HG02588 (cell line): ENCODE data around the gene SPDYE5.
"Not testable (repeated sequence)": the region's sequence is repeated elsewhere in the genome, so short reads cannot be mapped to it uniquely, and the experiment has no call there.

Source experiments
- ATAC-seq: cut with Tn5 transposase; IDR thresholded peaks from one replicate; pipeline ENCODE4 v1.9.1; 2021; ENCODE audit warnings: mild to moderate bottlenecking, moderate library complexity; ENCODE audit not compliant: unreplicated experiment

SPDYE5 gene, protein sequence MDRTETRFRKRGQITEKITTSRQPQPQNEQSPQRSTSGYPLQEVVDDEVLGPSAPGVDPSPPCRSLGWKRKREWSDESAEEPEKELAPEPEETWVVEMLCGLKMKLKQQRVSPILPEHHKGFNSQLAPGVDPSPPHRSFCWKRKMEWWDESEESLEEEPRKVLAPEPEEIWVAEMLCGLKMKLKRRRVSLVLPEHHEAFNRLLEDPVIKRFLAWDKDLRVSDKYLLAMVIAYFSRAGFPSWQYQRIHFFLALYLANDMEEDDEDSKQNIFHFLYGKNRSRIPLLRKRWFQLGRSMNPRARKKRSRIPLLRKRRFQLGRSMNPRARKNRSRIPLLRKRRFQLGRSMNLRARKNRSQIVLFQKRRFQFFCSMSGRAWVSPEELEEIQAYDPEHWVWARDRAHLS

DNA sequence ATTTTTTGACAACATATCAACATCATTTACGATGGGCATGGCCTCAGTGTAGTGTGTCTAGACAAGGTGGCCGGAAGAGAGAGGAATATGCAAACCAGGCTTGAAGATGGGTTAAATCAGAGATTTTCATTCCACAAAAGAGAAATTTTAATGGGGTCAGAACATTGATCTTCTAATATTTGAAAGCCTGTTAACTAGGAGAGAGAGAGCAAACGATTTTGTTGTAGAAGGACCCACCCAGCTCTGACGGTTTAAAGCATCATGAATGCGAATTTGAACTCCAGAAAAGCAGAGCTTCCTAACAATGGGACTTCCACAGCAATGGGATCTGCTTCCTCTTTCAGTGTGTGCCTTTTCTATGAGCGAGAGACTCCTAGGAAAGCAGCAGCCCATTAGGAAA lies at the start of gene SPDYE5:
Gene SPDYE5 (plus strand): TSS at position 301 of the 400 bp plus-strand sequence. CDS start 1,728 bp downstream, outside the sequence.
- not testable (repeated sequence) for ATAC-seq

DNA sequence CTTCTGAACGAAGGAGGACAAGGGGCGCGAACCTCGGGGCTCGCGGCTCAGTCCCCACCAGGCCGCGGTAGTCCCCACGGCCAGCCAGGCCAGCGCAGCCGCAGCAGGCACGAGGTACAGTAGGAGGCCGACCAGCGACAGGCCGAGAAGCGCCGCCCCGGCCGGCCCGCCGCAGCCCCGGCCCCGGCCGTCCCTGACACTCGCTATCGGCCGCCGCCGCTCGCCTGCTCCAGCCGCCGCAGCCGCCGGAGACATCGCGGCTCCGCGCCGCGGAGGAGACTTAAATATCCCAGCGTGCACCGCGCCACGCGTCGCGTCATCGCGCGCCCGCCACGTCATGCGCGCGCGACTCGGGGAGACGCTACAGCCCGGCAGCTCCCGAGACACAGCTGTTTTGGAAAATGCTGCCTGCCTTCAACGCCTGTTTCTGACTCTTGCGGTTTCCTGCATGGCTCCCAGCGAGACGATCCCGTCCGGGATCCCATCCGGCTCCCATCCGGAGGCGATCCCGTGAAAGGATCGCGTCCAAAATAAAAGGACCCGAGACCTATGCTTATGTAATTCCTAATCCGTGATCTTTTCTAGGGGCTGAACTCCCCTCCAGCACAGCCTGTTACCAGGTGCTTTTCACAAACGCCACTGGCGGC lies 49.5 kb upstream of the SPDYE5 start:
- ATAC-seq = peak; percentile 88

DNA sequence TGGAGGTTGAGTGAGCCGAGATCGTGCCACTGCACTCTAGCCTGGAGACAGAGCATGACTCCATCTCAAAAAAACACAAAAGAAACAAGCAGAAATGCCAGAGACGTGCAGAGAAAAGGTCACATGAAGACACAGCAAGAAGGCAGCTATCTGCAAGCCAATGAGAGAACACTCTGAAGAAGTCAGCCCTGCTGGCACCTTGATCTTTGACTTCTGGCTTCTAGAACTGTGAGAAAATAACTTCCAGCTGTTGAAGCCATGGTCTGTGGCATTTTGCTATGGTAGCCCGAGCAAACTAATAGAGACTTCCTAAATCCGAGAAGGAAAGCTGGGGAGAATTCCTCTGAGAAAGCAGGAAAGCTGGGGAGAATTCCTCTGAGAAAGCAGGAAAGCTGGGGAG lies 42.2 kb upstream of the SPDYE5 start:
- not testable (repeated sequence) for ATAC-seq

DNA sequence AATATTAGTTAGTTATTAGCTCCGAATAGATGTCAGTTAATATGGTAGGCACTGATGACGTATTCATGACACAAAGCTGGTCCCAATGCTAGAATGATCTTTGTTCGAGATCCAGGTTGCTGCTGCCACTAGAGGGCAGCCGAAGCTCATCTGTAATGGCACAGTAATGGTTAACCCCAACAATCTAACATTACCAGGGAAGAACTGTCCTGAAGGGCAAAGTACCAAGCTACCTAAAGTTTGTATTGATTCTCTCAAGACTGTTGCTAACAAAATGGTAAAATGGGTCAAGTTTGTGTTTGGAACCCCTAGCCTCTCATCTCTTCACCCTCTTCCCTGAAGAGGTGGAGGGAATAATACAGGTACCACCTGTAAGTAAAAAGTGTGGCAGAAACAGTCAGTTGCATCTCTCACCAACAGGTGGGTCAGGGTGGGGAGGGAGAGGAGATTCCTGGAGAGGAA lies 39.6 kb upstream of the SPDYE5 start:
- peak; percentile 76 for ATAC-seq

DNA sequence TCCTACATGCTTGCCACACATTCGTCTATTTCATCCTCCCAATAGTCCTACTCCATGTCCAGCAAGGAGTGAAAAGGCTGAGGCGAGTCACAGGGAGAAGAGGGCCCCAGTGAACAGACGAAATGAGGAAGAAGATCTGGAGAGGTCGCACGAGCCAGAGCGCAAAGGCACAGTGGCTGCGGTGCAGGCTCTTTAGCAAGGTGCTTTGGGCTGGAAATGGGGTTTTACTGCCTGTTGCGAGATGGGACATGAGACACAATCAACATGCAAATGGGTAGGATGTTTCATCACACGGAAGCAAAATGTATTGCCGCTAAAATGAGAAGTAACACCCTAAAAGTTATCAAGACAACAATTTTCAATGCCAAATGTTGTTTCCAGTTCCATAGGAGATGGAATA lies 35.7 kb upstream of the SPDYE5 start:
- ATAC-seq = not testable (repeated sequence)

DNA sequence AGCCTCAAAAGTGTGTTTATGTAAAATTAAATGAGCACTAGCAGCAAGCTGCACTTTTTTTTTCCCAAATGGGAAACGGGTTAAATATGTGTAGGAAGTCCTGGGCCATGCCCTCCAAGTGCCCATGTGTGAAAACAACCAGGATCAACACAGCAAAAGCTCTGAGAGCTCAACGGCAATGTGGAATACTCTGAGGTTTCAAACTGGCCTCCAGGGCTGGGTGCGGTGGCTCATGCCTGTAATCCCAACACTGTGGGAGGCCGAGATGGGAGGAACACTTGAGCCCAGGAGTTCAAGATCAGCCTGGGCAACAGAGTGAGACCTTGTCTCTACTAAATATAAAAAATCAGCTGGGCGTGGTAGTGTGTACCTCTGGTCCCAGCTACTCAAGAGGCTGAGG lies 34.1 kb upstream of the SPDYE5 start:
- not testable (repeated sequence) for ATAC-seq

DNA sequence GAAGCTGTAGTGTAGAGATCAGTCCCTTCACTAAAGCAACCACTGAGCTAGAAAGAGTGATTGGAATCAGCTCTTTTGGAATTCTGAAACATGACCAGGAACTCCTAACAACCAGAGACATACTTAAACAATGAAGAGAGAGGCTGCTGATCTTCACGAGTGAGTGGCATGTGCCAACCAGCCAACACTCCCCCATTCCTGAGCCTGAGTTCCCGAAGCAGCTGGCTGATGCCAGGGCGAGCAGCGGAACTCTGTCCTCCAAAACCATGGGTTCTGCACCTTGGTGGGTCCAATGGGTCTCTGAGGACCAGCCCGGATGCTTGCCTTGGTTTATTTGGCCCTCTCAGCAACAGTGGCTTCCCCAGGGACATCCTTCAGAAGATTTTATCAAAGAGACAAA lies 31.6 kb upstream of the SPDYE5 start:
- not testable (repeated sequence) for ATAC-seq

DNA sequence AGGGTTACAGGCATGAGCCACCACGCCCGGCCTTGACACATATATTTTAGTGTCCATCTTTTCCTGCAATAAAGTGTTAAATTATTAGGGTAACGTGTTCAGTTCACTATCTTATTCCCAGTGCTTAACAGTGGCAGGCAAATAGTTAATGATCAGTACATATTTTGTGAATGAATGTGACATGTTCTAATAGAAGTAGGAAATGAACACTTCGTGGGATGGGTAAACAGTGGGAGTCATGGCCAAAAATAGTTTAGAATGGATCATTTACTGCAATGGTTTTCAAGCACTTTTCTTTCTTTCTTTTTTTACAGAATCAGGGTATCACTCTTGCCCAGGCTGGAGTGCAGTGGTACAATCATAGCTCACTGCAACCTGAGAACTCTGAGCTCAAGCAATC lies 22.0 kb upstream of the SPDYE5 start:
- ATAC-seq = not testable (repeated sequence)

DNA sequence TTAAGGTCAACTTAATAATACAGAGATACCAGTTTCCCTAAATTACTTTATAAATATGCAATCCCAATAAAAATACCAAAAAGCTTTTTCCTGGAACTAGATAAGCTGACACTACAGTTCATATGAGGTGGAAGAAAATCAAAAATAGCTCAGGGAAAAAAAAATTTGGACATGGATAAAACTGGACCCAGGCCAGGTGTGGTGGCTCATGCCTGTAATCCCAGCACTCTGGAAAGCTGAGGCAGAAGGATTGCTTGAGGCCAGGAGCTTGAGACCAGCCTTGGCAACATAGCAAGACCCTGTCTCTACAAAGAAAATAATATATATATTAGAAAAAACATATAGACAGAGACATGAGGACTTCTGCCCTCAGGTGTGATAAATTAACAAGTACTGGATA lies 14.7 kb upstream of the SPDYE5 start:
- ATAC-seq = not testable (repeated sequence)

DNA sequence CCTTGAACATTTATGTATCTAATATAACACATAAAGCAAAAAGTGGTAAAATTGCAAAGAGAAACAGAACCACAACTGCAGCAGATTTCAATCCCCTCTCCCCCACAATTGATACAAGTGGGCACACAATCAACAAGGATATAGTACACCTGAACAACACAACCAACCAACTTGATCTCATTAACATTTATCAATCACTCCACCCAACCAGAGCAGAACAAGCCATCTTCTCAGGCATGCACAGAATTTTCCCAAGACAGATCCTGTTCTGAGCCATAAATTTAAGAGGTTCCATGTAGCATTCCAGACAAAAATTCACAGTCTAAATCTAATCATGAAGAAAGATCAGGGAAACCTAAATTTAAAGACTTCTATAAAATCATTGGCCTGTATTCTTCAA lies 11.8 kb upstream of the SPDYE5 start:
- ATAC-seq = not testable (repeated sequence)

DNA sequence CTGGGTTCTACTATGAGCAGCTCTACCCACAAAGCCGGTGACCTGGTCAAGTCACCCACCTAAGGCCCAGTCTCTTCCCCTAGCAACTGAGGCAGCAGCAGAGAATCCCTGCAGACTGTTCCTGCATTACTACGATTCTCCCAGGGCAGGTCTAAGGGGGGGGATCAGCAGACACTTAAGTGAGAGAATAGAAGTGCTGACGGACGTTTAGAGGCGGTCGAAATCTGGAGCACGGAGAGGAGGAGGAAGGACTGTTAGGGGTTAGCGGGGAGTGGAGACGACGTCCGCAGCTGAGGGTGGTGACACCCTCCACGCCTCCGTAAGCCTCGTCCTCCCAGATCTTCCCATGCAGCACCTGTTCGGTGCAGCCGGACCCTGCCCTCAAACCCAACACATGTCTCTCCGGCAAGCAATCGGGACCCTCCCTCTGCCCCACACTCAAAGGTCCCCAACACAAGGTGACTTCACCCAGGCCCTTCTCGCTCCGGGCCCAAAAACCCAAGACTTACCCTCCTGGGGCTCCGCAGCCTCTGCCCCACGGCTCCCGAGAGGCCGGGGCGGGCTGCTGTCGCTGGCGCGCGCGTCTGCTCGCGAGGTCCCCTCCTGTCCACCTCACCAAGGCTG lies 6.7 kb upstream of the SPDYE5 start:
- not testable (repeated sequence) for ATAC-seq

DNA sequence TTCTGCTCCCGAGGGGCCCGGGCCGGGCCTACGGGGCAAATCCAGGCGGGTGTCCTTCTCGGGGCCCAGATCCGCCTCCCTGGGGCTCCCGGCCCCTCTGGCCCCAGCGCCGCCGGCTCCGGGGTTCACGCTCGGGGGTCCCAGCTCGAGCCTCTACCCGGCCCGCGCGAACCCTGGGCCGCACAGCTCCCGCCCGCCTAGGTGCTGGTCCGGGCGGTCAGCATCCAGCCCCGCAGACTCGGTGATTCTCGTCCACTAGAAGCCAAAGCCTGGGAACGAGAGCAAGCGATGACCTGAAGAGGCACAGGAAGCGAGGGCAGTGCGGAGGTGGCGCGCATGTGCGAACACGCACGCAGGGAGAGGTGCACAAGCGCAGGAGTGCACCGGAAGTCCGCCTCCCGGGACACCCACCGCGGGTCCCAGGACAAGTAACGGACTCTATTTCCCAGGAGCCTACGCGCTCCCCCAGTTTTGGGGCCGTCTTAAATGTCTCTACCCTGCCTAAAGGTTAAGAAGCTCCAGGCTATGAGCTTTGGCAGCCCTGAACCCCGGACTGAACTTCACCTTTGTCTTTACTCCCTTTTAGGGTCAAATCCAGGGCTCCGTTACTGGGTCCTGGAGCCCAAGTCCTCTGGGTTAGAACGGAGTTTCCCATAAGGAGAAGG lies 6.0 kb upstream of the SPDYE5 start, which contains the start of gene POM121C:
Gene POM121C (minus strand): TSS at position 321 of the 665 bp plus-strand sequence. CDS start 44,803 bp downstream, outside the sequence.
- ATAC-seq = peak; percentile 98

DNA sequence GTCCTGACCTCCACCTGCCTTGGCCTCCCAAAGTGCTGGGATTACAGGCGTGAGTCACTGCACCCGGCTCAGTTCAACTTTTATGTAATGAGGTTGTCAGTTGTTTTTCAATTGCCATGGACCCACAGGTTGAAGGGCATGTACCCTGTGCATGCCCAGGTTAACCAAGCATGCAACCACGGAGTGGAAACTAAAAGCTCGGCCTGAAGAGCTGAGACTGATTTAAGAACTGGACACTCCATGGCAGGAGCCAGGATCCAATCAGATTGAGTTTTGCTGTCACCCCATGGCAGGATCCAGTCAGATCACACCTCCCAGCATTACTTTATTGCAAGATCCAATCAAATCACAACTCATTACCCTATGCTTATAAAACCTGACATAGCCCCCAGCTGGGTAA lies 16.9 kb downstream of the SPDYE5 start:
- not testable (repeated sequence) for ATAC-seq

DNA sequence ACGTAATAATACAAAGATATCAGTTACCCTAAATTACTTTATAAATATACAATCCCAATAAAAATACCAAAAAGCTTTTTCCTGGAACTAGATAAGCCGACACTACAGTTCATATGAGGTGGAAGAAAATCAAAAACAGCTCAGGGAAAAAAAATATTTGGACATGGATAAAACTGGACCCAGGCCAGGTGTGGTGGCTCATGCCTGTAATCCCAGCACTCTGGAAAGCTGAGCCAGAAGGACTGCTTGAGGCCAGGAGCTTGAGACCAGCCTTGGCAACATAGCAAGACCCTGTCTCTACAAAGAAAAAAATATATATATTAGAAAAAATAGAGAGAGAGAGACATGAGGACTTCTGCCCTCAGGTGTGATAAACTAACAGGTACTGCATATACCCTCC lies 26.7 kb downstream of the SPDYE5 start:
- not testable (repeated sequence) for ATAC-seq

DNA sequence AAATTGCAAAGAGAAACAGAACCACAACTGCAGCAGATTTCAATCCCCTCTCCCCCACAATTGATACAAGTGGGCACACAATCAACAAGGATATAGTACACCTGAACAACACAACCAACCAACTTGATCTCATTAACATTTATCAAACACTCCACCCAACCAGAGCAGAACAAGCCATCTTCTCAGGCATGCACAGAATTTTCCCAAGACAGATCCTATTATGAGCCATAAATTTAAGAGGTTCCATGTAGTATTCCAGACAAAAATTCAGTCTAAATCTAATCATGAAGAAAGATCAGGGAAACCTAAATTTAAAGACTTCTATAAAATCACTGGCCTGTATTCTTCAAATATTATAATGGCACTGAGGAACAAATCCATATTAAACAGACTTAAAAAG lies 29.6 kb downstream of the SPDYE5 start:
- not testable (repeated sequence) for ATAC-seq

DNA sequence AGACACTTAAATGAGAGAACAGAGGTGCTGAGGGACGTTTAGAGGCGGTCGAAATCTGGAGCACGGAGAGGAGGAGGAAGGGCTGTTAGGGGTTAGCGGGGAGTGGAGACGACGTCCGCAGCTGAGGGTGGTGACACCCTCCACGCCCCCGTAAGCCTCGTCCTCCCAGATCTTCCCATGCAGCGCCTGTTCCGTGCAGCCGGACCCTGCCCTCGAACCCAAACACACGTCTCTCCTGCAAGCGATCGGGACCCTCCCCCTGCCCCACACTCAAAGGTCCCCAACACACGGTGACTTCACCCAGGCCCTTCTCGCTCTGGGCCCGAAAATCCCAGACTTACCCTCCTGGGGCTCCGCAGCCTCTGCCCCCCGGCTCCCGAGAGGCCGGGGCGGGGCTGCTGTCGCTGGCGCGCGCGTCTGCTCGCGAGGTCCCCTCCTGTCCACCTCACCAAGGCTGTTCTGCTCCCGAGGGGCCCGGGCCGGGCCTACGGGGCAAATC lies 35.2 kb downstream of the SPDYE5 start:
- not testable (repeated sequence) for ATAC-seq

DNA sequence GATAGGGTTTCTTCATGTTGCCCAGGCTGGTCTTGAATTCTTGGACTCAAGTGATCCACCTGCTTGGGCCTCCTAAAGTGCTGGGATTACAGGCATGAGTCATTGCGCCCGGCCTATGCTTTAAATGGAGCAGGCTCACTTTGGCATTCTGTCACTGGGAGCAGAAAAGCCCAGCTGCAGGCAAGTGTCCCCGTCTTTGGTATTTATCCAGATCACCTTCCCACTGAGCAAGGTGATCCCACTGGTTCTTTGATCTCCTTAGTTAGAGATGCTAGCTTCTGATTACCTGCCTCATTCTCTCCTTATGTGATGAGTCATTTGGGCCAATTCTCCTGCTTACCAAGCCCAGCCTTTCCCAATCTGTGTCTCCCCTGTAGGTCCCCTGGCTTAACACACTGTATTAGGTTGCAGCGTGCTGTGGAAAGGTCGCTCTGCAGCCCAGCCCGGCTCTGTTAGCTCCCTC lies 39.3 kb downstream of the SPDYE5 start:
- no peak for ATAC-seq

DNA sequence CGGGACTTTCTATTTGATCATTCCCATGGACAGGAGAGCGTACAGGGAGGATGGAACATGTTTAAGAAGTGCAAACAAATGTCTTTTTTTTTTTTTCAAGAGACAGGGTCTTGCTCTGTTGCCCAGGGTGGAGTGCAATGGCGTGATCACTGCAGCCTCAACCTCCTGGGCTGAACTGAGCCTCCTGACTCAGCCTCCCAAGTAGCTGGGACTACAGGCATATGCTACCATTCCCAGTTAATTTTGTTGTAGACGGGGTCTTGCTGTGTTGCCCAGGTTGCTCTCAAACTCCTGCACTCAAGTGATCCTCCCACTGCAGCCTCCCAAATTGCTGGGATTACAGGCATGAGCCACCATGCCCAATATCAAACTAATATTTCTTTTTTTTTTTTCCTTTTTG lies 40.5 kb downstream of the SPDYE5 start:
- no peak for ATAC-seq

DNA sequence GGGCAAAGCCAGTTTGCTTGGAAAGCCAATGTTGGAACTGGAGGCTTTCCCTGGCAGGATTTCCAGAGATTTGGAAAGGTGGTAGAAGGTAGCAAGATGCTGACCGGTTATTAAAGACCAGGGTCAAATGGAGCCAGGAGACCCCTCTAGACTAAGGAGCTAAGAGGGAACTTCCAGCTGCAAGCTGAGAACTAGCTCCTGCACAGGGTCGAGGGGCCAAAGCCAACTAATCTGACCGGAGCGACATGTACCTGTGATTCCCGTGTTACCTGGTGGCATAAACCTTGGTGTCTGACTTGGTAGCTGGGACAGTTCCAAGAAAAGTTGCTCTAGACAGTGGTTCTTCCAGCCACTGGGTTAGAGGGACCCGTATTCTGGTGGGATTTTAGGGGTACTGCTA lies 41.8 kb downstream of the SPDYE5 start:
- ATAC-seq = no peak

DNA sequence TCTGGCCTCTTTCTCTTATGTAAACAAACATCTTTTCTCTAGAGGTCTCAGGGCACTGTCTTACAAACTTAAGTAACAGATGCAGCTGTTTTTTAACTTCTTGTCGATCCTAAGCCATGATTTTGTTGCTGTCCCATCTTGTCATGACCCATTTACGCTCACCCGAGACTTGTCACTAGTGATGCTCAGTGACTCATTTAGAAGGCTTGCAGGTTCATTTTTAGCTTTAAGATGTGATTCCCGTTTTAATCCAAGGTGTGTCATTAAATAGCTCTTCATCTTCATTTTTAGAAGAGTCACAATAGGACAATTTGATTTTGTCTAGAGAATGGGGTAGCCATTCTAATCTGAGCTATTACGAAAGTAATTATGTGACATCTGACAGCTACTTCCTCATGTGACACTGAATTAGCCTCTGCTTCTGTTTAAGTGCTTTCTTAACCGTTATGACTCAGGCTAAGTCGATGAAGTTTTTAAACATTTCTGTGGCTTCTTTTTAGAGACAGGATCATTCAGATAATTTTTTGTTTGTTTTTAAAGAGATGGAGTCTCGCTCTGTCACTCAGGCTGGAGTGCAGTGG lies 42.7 kb downstream of the SPDYE5 start:
- no peak for ATAC-seq
